GM23338 (cell line): ENCODE data around the gene CXXC1. TPM values are rescaled to one million over a fixed set of nuclear protein-coding genes. Genes with fewer than 3 reads are reported as not detected.

Experiments used
- ATAC-seq: fragments of 200-7000 bp; cut with Tn5 transposase; 3 replicates; pipeline ENCODE4 v1.9.1; 2020
- DNase-seq: peaks from one replicate; pipeline ENCODE4 v3.0.0-alpha.2; 2015; ENCODE audit warnings: low spot score
- H2AFZ ChIP-seq: fragments of 200-600 bp; sonication (generic); 2 replicates; pipeline ENCODE4 v1.8.0; 2016; ENCODE audit warnings: antibody characterized with exemption, mild to moderate bottlenecking, moderate library complexity
- H3F3A ChIP-seq: fragments of 200-600 bp; sonication (generic); replicated peaks from 2 replicates; pipeline ENCODE4 v1.8.0; 2017; ENCODE audit warnings: antibody characterized with exemption, mixed run types, low read depth
- H3K27ac ChIP-seq: fragments of 200-600 bp; sonication (generic); 2 replicates; pipeline ENCODE4 v1.6.1; 2016; ENCODE audit warnings: low read depth
- H3K27me3 ChIP-seq: fragments of 200-600 bp; sonication (generic); 2 replicates; pipeline ENCODE4 v1.8.0; 2016; ENCODE audit warnings: mild to moderate bottlenecking, mixed run types, moderate library complexity; ENCODE audit not compliant: insufficient read depth
- H3K36me3 ChIP-seq: fragments of 200-600 bp; sonication (generic); 2 replicates; pipeline ENCODE4 v1.8.0; 2016; ENCODE audit warnings: mild to moderate bottlenecking; ENCODE audit not compliant: insufficient read depth
- H3K4me1 ChIP-seq: fragments of 200-600 bp; sonication (generic); 2 replicates; pipeline ENCODE4 v1.8.0; 2016; ENCODE audit warnings: mild to moderate bottlenecking, moderate library complexity; ENCODE audit not compliant: insufficient read depth
- H3K4me2 ChIP-seq: fragments of 200-600 bp; sonication (generic); 2 replicates; pipeline ENCODE4 v1.7.1; 2017; ENCODE audit warnings: mixed run types
- H3K4me3 ChIP-seq: fragments of 200-600 bp; sonication (generic); 2 replicates; pipeline ENCODE4 v1.6.1; 2016; ENCODE audit warnings: mixed run types
- H3K79me2 ChIP-seq: fragments of 200-600 bp; sonication (generic); replicated peaks from 2 replicates; pipeline ENCODE4 v1.8.0; 2017; ENCODE audit warnings: mild to moderate bottlenecking; ENCODE audit not compliant: insufficient read depth
- H3K9me2 ChIP-seq: fragments of 200-600 bp; sonication (generic); 2 replicates; pipeline ENCODE4 v1.8.0; 2017; ENCODE audit not compliant: insufficient read depth
- H4K20me1 ChIP-seq: fragments of 200-600 bp; sonication (generic); replicated peaks from 2 replicates; pipeline ENCODE4 v1.8.0; 2017; ENCODE audit warnings: mild to moderate bottlenecking; ENCODE audit not compliant: insufficient read depth
- H3K27ac Mint-ChIP-seq: 2 replicates; pipeline ENCODE4 v1.8.0; 2020; ENCODE audit warnings: inconsistent platforms, mild to moderate bottlenecking, moderate library complexity, mixed read lengths
- H3K27me3 Mint-ChIP-seq: 3 replicates; pipeline ENCODE4 v1.8.0; 2022; ENCODE audit warnings: low read depth, mild to moderate bottlenecking, moderate library complexity, mixed read lengths, inconsistent platforms; ENCODE audit not compliant: insufficient read depth, poor library complexity
- H3K36me3 Mint-ChIP-seq: 3 replicates; pipeline ENCODE4 v1.8.0; 2021; ENCODE audit warnings: low read depth, mild to moderate bottlenecking, inconsistent platforms, moderate library complexity, mixed read lengths
- H3K4me1 Mint-ChIP-seq: 3 replicates; pipeline ENCODE4 v1.8.0; 2020; ENCODE audit warnings: mild to moderate bottlenecking, inconsistent platforms, mixed read lengths
- H3K4me3 Mint-ChIP-seq: 3 replicates; pipeline ENCODE4 v1.8.0; 2021; ENCODE audit warnings: moderate library complexity, mild to moderate bottlenecking, inconsistent platforms, mixed read lengths
- H3K9me3 Mint-ChIP-seq: 3 replicates; pipeline ENCODE4 v1.8.0; 2020; ENCODE audit warnings: moderate library complexity, mild to moderate bottlenecking, inconsistent platforms, mixed read lengths
- CREB1 ChIP-seq: fragments of 250-450 bp; sonication (Bioruptor Pico); IDR thresholded peaks from 2 replicates; pipeline ENCODE4 v1.5.0; 2020; ENCODE audit warnings: low read depth, mild to moderate bottlenecking, moderate library complexity
- CTCF ChIP-seq, 2 experiments: fragments of 200-600 bp in 1 of 2; sonication (generic) in 1 of 2; conservative IDR thresholded peaks; 2 replicates each; pipeline versions ENCODE4 v1.5.1 to v1.6.1; 2016 to 2017; ENCODE audit warnings: antibody characterized with exemption in 2 of 2, low read depth in 2 of 2, mild to moderate bottlenecking in 2 of 2, moderate library complexity in 1 of 2
- ETS1 ChIP-seq: IDR thresholded peaks from 2 replicates; pipeline ENCODE4 v1.6.1; 2016; ENCODE audit warnings: antibody characterized with exemption
- EZH2 ChIP-seq: fragments of 200-600 bp; sonication (generic); IDR thresholded peaks from one replicate; pipeline ENCODE4 v1.8.0; 2017; ENCODE audit warnings: antibody characterized with exemption, mild to moderate bottlenecking, low read depth; ENCODE audit not compliant: unreplicated experiment
- EZH2phosphoT487 ChIP-seq: fragments of 200-600 bp; sonication (generic); IDR thresholded peaks from one replicate; pipeline ENCODE4 v1.8.1; 2018; ENCODE audit warnings: antibody characterized with exemption; ENCODE audit not compliant: unreplicated experiment
- JUNB ChIP-seq: IDR thresholded peaks from one replicate; pipeline ENCODE4 v1.6.1; 2016; ENCODE audit warnings: antibody characterized with exemption; ENCODE audit not compliant: unreplicated experiment
- NANOG ChIP-seq: IDR thresholded peaks from 2 replicates; pipeline ENCODE4 v1.6.1; 2016; ENCODE audit warnings: antibody characterized with exemption, borderline replicate concordance
- POLR2AphosphoS5 ChIP-seq: IDR thresholded peaks from 2 replicates; pipeline ENCODE4 v1.6.1; 2016; ENCODE audit warnings: antibody characterized with exemption, low read depth
- REST ChIP-seq: IDR thresholded peaks from one replicate; pipeline ENCODE4 v1.6.1; 2018; ENCODE audit warnings: antibody characterized with exemption; ENCODE audit not compliant: unreplicated experiment
- STAT1 ChIP-seq: IDR thresholded peaks from one replicate; pipeline ENCODE4 v1.6.1; 2016; ENCODE audit warnings: antibody characterized with exemption; ENCODE audit not compliant: unreplicated experiment
- ZNF114 ChIP-seq: fragments of 250-450 bp; sonication (Bioruptor Pico); IDR thresholded peaks from 2 replicates; pipeline ENCODE4 v1.5.0; 2020; ENCODE audit warnings: mild to moderate bottlenecking, moderate library complexity
- ZNF331 ChIP-seq: fragments of 250-450 bp; sonication (Bioruptor Pico); IDR thresholded peaks from 2 replicates; pipeline ENCODE4 v1.5.0; 2020; ENCODE audit warnings: low read depth, mild to moderate bottlenecking, moderate library complexity
- ZNF462 ChIP-seq: fragments of 250-450 bp; sonication (Bioruptor Pico); IDR thresholded peaks from 2 replicates; pipeline ENCODE4 v1.5.0; 2020; ENCODE audit warnings: mild to moderate bottlenecking, moderate library complexity
- polyA plus RNA-seq: library from polyadenylated mRNA; unstranded; fragments of >200 nt; fragmentation: Nextera tagmentation; extraction: Ambion mirVana; gene quantifications from 2 replicates; pipeline ENCODE4 v1.2.1, GENCODE V29; 2016
- total RNA-seq: library from RNA; depleted of rRNA; stranded (reverse); fragments of >200 nt; shearing (Covaris generic); gene quantifications from 2 replicates; pipeline ENCODE4 v1.2.3, GENCODE V29; 2014

Gene CXXC1
- total and polyA plus RNA-seq, 2 experiments from 2014 or later = 59.0 to 74.3 TPM

- TF ChIP-seq CREB1 (CRISPR knock-in tag) (no peak), CTCF (conservative IDR thresholded peaks at IDR 0.05; ENCODE audit: low read depth in 2 of 2) (no peak), JUNB (no peak), ZNF462 (no peak), ETS1 (no peak), EZH2phosphoT487 (no peak), EZH2 (no peak), ZNF114 (CRISPR knock-in tag) (no peak), STAT1 (no peak), REST (no peak), ZNF331 (CRISPR knock-in tag) (no peak), POLR2AphosphoS5 (no peak), NANOG (no peak)
- Histone ChIP-seq H3K4me2 (no peak overlapping the region), H3K27me3 (no peaks in the 10 kb centered on the region), H2AFZ (no peak overlapping the region), H3K27ac (no peak overlapping the region), H3K79me2 (no peaks in the 10 kb centered on the region), H3K36me3 (no peaks in the 10 kb centered on the region), H3K9me2 (no peaks in the 10 kb centered on the region), H3K4me1 (no peaks in the 10 kb centered on the region), H3F3A (no peaks in the 10 kb centered on the region), H3K4me3 (no peak overlapping the region), H4K20me1 (no peaks in the 10 kb centered on the region)
- no peaks in the 10 kb centered on the region for H3K4me1 Mint-ChIP-seq
- DNase-seq (no peak), ATAC-seq (no peak)
- H3K27ac Mint-ChIP-seq = no peak overlapping the region
- no peak overlapping the region for H3K4me3 Mint-ChIP-seq
- peaks cover 3% of the 10 kb centered on the region; the same call in 2 of the 3 replicates for H3K9me3 Mint-ChIP-seq
- no peaks in the 10 kb centered on the region for H3K27me3 Mint-ChIP-seq
- H3K36me3 Mint-ChIP-seq = no peaks in the 10 kb centered on the region
These were observed 44.2 kb upstream of the CXXC1 start for GRCh38 chr18:50331691-50332090.
